Measurements from ENCODE around the gene HRAS. TPM values are rescaled to one million over a fixed set of nuclear protein-coding genes. Genes with fewer than 3 reads are reported as not detected.

The HRAS gene
- total and polyA plus RNA-seq, 2 of the 13 experiments (the other 11 are each of a cell fraction or from before 2014, with no cell fraction given) = 32.9 to 50.0 TPM

DNA sequence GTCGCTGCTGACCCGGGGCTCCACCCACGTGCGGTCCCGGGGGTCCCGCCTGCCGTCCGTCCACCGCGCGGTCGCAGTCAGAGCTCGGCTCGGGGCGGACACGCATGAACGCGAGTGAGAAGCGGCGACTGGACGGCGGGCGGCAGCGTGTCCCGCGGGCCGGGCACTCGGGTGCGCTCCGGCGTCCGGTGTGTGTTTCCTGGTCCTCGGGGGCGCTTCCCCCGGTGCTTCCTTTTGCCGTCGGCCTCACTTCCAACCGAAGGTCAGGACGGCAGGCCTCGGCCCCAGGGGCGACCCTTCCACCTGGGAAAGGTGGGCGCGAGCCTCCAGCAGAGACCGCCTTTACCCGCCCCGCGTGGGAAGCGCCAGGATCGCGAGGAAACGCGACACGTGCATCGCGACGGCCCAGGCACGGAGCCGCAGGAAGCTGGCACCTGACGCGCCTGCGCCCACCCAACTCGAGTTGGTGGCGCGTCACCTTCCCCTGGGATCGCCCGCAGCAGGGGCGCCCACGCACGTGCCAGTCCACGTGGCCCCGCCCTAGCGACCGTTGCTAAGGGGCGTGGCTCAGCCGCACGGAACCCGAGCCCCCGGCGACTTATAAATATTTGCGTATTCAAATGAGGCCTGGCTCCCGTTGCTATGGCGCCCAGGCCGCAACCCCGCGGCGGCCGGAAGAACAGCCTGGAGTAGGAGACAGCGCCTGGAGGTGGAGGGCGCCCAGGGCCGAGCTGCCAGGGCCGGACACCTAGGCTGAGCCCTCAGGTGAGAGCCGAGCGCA lies 1.7 kb upstream of the HRAS start, which contains the start of gene LRRC56 (continued):
- TF ChIP-seq, protein P1, sequence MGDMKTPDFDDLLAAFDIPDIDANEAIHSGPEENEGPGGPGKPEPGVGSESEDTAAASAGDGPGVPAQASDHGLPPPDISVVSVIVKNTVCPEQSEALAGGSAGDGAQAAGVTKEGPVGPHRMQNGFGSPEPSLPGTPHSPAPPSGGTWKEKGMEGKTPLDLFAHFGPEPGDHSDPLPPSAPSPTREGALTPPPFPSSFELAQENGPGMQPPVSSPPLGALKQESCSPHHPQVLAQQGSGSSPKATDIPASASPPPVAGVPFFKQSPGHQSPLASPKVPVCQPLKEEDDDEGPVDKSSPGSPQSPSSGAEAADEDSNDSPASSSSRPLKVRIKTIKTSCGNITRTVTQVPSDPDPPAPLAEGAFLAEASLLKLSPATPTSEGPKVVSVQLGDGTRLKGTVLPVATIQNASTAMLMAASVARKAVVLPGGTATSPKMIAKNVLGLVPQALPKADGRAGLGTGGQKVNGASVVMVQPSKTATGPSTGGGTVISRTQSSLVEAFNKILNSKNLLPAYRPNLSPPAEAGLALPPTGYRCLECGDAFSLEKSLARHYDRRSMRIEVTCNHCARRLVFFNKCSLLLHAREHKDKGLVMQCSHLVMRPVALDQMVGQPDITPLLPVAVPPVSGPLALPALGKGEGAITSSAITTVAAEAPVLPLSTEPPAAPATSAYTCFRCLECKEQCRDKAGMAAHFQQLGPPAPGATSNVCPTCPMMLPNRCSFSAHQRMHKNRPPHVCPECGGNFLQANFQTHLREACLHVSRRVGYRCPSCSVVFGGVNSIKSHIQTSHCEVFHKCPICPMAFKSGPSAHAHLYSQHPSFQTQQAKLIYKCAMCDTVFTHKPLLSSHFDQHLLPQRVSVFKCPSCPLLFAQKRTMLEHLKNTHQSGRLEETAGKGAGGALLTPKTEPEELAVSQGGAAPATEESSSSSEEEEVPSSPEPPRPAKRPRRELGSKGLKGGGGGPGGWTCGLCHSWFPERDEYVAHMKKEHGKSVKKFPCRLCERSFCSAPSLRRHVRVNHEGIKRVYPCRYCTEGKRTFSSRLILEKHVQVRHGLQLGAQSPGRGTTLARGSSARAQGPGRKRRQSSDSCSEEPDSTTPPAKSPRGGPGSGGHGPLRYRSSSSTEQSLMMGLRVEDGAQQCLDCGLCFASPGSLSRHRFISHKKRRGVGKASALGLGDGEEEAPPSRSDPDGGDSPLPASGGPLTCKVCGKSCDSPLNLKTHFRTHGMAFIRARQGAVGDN (CRISPR knock-in tag; IDR thresholded peaks at IDR 0.05) = peak; percentile 38
- TF ChIP-seq ELF1 (CRISPR knock-in tag; IDR thresholded peaks at IDR 0.05) = peak; percentile 77
- TF ChIP-seq CREB1 (IDR thresholded peaks at IDR 0.05) = no peak
- TF ChIP-seq CREB1 (CRISPR knock-in tag; IDR thresholded peaks at IDR 0.05) = no peak
- peak; percentile 35; the same call in 1 of the 2 replicates for TF ChIP-seq ZNF614 (CRISPR knock-in tag; IDR thresholded peaks at IDR 0.05; ENCODE audit: borderline replicate concordance)
- TF ChIP-seq, protein P2, sequence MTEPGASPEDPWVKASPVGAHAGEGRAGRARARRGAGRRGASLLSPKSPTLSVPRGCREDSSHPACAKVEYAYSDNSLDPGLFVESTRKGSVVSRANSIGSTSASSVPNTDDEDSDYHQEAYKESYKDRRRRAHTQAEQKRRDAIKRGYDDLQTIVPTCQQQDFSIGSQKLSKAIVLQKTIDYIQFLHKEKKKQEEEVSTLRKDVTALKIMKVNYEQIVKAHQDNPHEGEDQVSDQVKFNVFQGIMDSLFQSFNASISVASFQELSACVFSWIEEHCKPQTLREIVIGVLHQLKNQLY (CRISPR knock-in tag; IDR thresholded peaks at IDR 0.05) = 0 out of 2 replicates have a peak, but pooled peaks have one; percentile 46
- no peak for TF ChIP-seq RFXANK (CRISPR knock-in tag; IDR thresholded peaks at IDR 0.05)
- 0 out of 2 replicates have a peak, but pooled peaks have one; percentile 18 for TF ChIP-seq RARA (CRISPR knock-in tag; IDR thresholded peaks at IDR 0.05)
- TF ChIP-seq KDM2A (CRISPR knock-in tag; IDR thresholded peaks at IDR 0.05; ENCODE audit: borderline replicate concordance, low read depth) = peak; percentile 85; the same call in 1 of the 2 replicates
- TF ChIP-seq PAWR (CRISPR knock-in tag; IDR thresholded peaks at IDR 0.05; ENCODE audit: borderline replicate concordance) = no peak
- TF ChIP-seq, protein P3, sequence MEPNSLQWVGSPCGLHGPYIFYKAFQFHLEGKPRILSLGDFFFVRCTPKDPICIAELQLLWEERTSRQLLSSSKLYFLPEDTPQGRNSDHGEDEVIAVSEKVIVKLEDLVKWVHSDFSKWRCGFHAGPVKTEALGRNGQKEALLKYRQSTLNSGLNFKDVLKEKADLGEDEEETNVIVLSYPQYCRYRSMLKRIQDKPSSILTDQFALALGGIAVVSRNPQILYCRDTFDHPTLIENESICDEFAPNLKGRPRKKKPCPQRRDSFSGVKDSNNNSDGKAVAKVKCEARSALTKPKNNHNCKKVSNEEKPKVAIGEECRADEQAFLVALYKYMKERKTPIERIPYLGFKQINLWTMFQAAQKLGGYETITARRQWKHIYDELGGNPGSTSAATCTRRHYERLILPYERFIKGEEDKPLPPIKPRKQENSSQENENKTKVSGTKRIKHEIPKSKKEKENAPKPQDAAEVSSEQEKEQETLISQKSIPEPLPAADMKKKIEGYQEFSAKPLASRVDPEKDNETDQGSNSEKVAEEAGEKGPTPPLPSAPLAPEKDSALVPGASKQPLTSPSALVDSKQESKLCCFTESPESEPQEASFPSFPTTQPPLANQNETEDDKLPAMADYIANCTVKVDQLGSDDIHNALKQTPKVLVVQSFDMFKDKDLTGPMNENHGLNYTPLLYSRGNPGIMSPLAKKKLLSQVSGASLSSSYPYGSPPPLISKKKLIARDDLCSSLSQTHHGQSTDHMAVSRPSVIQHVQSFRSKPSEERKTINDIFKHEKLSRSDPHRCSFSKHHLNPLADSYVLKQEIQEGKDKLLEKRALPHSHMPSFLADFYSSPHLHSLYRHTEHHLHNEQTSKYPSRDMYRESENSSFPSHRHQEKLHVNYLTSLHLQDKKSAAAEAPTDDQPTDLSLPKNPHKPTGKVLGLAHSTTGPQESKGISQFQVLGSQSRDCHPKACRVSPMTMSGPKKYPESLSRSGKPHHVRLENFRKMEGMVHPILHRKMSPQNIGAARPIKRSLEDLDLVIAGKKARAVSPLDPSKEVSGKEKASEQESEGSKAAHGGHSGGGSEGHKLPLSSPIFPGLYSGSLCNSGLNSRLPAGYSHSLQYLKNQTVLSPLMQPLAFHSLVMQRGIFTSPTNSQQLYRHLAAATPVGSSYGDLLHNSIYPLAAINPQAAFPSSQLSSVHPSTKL (CRISPR knock-in tag; IDR thresholded peaks at IDR 0.05) = 0 out of 2 replicates have a peak, but pooled peaks have one; percentile 21
- TF ChIP-seq, protein P4, sequence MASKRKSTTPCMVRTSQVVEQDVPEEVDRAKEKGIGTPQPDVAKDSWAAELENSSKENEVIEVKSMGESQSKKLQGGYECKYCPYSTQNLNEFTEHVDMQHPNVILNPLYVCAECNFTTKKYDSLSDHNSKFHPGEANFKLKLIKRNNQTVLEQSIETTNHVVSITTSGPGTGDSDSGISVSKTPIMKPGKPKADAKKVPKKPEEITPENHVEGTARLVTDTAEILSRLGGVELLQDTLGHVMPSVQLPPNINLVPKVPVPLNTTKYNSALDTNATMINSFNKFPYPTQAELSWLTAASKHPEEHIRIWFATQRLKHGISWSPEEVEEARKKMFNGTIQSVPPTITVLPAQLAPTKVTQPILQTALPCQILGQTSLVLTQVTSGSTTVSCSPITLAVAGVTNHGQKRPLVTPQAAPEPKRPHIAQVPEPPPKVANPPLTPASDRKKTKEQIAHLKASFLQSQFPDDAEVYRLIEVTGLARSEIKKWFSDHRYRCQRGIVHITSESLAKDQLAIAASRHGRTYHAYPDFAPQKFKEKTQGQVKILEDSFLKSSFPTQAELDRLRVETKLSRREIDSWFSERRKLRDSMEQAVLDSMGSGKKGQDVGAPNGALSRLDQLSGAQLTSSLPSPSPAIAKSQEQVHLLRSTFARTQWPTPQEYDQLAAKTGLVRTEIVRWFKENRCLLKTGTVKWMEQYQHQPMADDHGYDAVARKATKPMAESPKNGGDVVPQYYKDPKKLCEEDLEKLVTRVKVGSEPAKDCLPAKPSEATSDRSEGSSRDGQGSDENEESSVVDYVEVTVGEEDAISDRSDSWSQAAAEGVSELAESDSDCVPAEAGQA (IDR thresholded peaks at IDR 0.05; ENCODE audit: low read depth) = peak; percentile 67; the same call in 1 of the 2 replicates
- TF ChIP-seq, protein P4 (CRISPR knock-in tag; IDR thresholded peaks at IDR 0.05; ENCODE audit: borderline replicate concordance) = no peak
- 0 out of 2 replicates have a peak, but pooled peaks have one; percentile 48 for TF ChIP-seq MTA1 (CRISPR knock-in tag; IDR thresholded peaks at IDR 0.05; ENCODE audit: borderline replicate concordance)
